Subcutaneous abdominal adipose tissue (tissue), 5 donors: ENCODE results near the gene PRIMA1.

Experiments
- H3K27ac ChIP-seq: one replicate; pipeline ENCODE4 v1.7.0; 2013; ENCODE audit warnings: low read depth, mild to moderate bottlenecking, inconsistent platforms, low read length, moderate library complexity
- H3K27me3 ChIP-seq, 5 donors: one replicate each; pipeline ENCODE4 v1.7.0; 2013; ENCODE audit warnings: low read length in 5 of 5, inconsistent platforms in 1 of 5; ENCODE audit not compliant: control insufficient read depth in 5 of 5, insufficient read depth in 4 of 5
- H3K36me3 ChIP-seq, 5 donors: one replicate each; pipeline ENCODE4 v1.7.0; 2013; ENCODE audit warnings: low read length in 5 of 5; ENCODE audit not compliant: control insufficient read depth in 5 of 5, insufficient read depth in 5 of 5
- H3K4me1 ChIP-seq, 5 donors: one replicate each; pipeline ENCODE4 v1.7.0; 2013; ENCODE audit warnings: low read length in 5 of 5, mild to moderate bottlenecking in 3 of 5, moderate library complexity in 1 of 5; ENCODE audit not compliant: control insufficient read depth in 5 of 5, insufficient read depth in 5 of 5
- H3K4me3 ChIP-seq, 5 donors: one replicate each; pipeline ENCODE4 v1.7.0; 2013; ENCODE audit warnings: low read length in 5 of 5, low read depth in 1 of 5
- H3K9ac ChIP-seq, 5 donors: one replicate each; pipeline ENCODE4 v1.7.0; 2013; ENCODE audit warnings: low read length in 5 of 5, mild to moderate bottlenecking in 4 of 5, moderate library complexity in 3 of 5
- H3K9me3 ChIP-seq, 5 donors: one replicate each; pipeline ENCODE4 v1.7.0; 2013; ENCODE audit warnings: low read length in 5 of 5; ENCODE audit not compliant: control insufficient read depth in 5 of 5
- donor health status: healthy.
- donor health status: healthy.
- donor health status: healthy.
- donor health status: healthy.
- donor health status: healthy.

PRIMA1 gene

GRCh38 chr14:93735206-93735605 lies 53.1 kb downstream of the PRIMA1 start:
- Histone ChIP-seq H3K4me3 (no peak overlapping the region), H3K9me3 (no peaks in the 10 kb centered on the region), H3K9ac (no peak overlapping the region), H3K27ac (no peak overlapping the region), H3K27me3 (peaks cover 0 to 9% (median 3%) of the 10 kb centered on the region in 5 donors), H3K4me1 (no peaks in the 10 kb centered on the region), H3K36me3 (no peaks in the 10 kb centered on the region)

GRCh38 chr14:93734086-93734822 lies 54.0 kb downstream of the PRIMA1 start:
- no peak overlapping the region for H3K27ac ChIP-seq
- no peak overlapping the region for H3K9ac ChIP-seq
- H3K4me3 ChIP-seq = no peak overlapping the region
- H3K36me3 ChIP-seq = no peaks in the 10 kb centered on the region
- H3K27me3 ChIP-seq = peaks cover 0 to 9% (median 3%) of the 10 kb centered on the region in 5 donors
- no peaks in the 10 kb centered on the region for H3K9me3 ChIP-seq
- H3K4me1 ChIP-seq = no peaks in the 10 kb centered on the region

- Histone ChIP-seq H3K4me1 (no peaks in the 10 kb centered on the region), H3K27ac (no peak overlapping the region), H3K27me3 (peaks cover 0 to 9% (median 3%) of the 10 kb centered on the region in 5 donors), H3K9ac (no peak overlapping the region), H3K9me3 (no peaks in the 10 kb centered on the region), H3K36me3 (no peaks in the 10 kb centered on the region), H3K4me3 (no peak overlapping the region)
Observed at GRCh38 chr14:93733631-93734030, 54.7 kb downstream of the PRIMA1 start.

- no peaks in the 10 kb centered on the region for H3K36me3 ChIP-seq
- H3K4me1 ChIP-seq = no peaks in the 10 kb centered on the region
- H3K27me3 ChIP-seq = peaks cover 0 to 9% (median 3%) of the 10 kb centered on the region in 5 donors
- no peaks in the 10 kb centered on the region for H3K9me3 ChIP-seq
- H3K27ac ChIP-seq = no peak overlapping the region
- H3K9ac ChIP-seq = no peak overlapping the region
- H3K4me3 ChIP-seq = no peak overlapping the region
Observed at GRCh38 chr14:93733231-93733630, 55.1 kb downstream of the PRIMA1 start.

GRCh38 chr14:93732524-93732923 lies 55.8 kb downstream of the PRIMA1 start:
- H3K9ac ChIP-seq = no peak overlapping the region
- no peaks in the 10 kb centered on the region for H3K36me3 ChIP-seq
- H3K9me3 ChIP-seq = no peaks in the 10 kb centered on the region
- H3K4me1 ChIP-seq = no peaks in the 10 kb centered on the region
- no peak overlapping the region for H3K4me3 ChIP-seq
- H3K27me3 ChIP-seq = peaks cover 0 to 4% (median under 1%) of the 10 kb centered on the region in 5 donors
- no peak overlapping the region for H3K27ac ChIP-seq

GRCh38 chr14:93731753-93732152 lies 56.5 kb downstream of the PRIMA1 start:
- peaks cover 0 to 4% (median 0%) of the 10 kb centered on the region in 5 donors for H3K27me3 ChIP-seq
- H3K4me3 ChIP-seq = no peak overlapping the region
- no peaks in the 10 kb centered on the region for H3K9me3 ChIP-seq
- no peak overlapping the region for H3K9ac ChIP-seq
- no peaks in the 10 kb centered on the region for H3K36me3 ChIP-seq
- no peaks in the 10 kb centered on the region for H3K4me1 ChIP-seq
- no peak overlapping the region for H3K27ac ChIP-seq

- no peaks in the 10 kb centered on the region for H3K4me1 ChIP-seq
- H3K27me3 ChIP-seq = peaks cover 0 to 4% (median 0%) of the 10 kb centered on the region in 5 donors
- H3K27ac ChIP-seq = no peak overlapping the region
- H3K9me3 ChIP-seq = no peaks in the 10 kb centered on the region
- no peak overlapping the region for H3K4me3 ChIP-seq
- no peaks in the 10 kb centered on the region for H3K36me3 ChIP-seq
- no peak overlapping the region for H3K9ac ChIP-seq
Observed at GRCh38 chr14:93729993-93730392, 58.3 kb downstream of the PRIMA1 start.

- no peaks in the 10 kb centered on the region for H3K9me3 ChIP-seq
- no peaks in the 10 kb centered on the region for H3K36me3 ChIP-seq
- no peak overlapping the region for H3K27ac ChIP-seq
- no peaks in the 10 kb centered on the region for H3K4me1 ChIP-seq
- peaks cover 0 to 4% (median 0%) of the 10 kb centered on the region in 5 donors for H3K27me3 ChIP-seq
- H3K4me3 ChIP-seq = no peak overlapping the region
- H3K9ac ChIP-seq = no peak overlapping the region
Observed at GRCh38 chr14:93728651-93729016, 59.7 kb downstream of the PRIMA1 start.

- Histone ChIP-seq H3K27ac (no peak overlapping the region), H3K27me3 (peaks cover 0 to 4% (median 0%) of the 10 kb centered on the region in 5 donors)
Observed at GRCh38 chr14:93727917-93728650, 60.2 kb downstream of the PRIMA1 start.

GRCh38 chr14:93727039-93727740 lies 61.1 kb downstream of the PRIMA1 start:
- H3K27ac ChIP-seq = no peak overlapping the region
- H3K36me3 ChIP-seq = no peaks in the 10 kb centered on the region
- H3K9me3 ChIP-seq = no peaks in the 10 kb centered on the region
- H3K4me1 ChIP-seq = no peaks in the 10 kb centered on the region
- H3K4me3 ChIP-seq = no peak overlapping the region
- no peak overlapping the region for H3K9ac ChIP-seq
- peaks cover 0 to under 1% (median 0%) of the 10 kb centered on the region in 5 donors for H3K27me3 ChIP-seq

More at GRCh38 chr14:93727917-93728650, 60.2 kb downstream of the PRIMA1 start:
- no peaks in the 10 kb centered on the region for H3K4me1 ChIP-seq
- no peak overlapping the region for H3K4me3 ChIP-seq
- H3K36me3 ChIP-seq = no peaks in the 10 kb centered on the region
- no peak overlapping the region for H3K9ac ChIP-seq
- H3K9me3 ChIP-seq = no peaks in the 10 kb centered on the region
